Activated naive CD4-positive, alpha-beta T cell treated with anti-CD3 and anti-CD28 coated beads, Interleukin-2, amount 50 U/mL, for 24 hours (primary cell): ENCODE results near the gene AGAP1.

Experiments used
- H3K27ac Mint-ChIP-seq: one replicate; pipeline ENCODE4 v1.8.0; 2021; ENCODE audit warnings: mild to moderate bottlenecking, mixed read lengths
- H3K27me3 Mint-ChIP-seq: one replicate; pipeline ENCODE4 v1.8.0; 2021; ENCODE audit warnings: mixed read lengths
- H3K36me3 Mint-ChIP-seq: one replicate; pipeline ENCODE4 v1.8.0; 2021; ENCODE audit warnings: mixed read lengths
- H3K4me1 Mint-ChIP-seq: one replicate; pipeline ENCODE4 v1.8.0; 2021; ENCODE audit warnings: mixed read lengths
- H3K4me3 Mint-ChIP-seq: one replicate; pipeline ENCODE4 v1.8.0; 2021; ENCODE audit warnings: mild to moderate bottlenecking, mixed read lengths
- H3K9me3 Mint-ChIP-seq: one replicate; pipeline ENCODE4 v1.8.0; 2021; ENCODE audit warnings: mixed read lengths

The AGAP1 gene

GRCh38 chr2:235658351-235659174 lies 164.7 kb downstream of the AGAP1 start:
- H3K27ac Mint-ChIP-seq = no peak overlapping the region
- no peaks in the 10 kb centered on the region for H3K4me1 Mint-ChIP-seq
- H3K9me3 Mint-ChIP-seq = no peaks in the 10 kb centered on the region
- H3K4me3 Mint-ChIP-seq = no peak overlapping the region
- H3K27me3 Mint-ChIP-seq = peaks cover 28% of the 10 kb centered on the region
- no peaks in the 10 kb centered on the region for H3K36me3 Mint-ChIP-seq

GRCh38 chr2:235659767-235660322 lies 166.0 kb downstream of the AGAP1 start:
- H3K27me3 Mint-ChIP-seq = peaks cover 32% of the 10 kb centered on the region
- H3K27ac Mint-ChIP-seq = no peak overlapping the region
- no peaks in the 10 kb centered on the region for H3K4me1 Mint-ChIP-seq
- H3K4me3 Mint-ChIP-seq = no peak overlapping the region
- no peaks in the 10 kb centered on the region for H3K9me3 Mint-ChIP-seq
- H3K36me3 Mint-ChIP-seq = no peaks in the 10 kb centered on the region

- H3K27me3 Mint-ChIP-seq = peaks cover 33% of the 10 kb centered on the region
- no peak overlapping the region for H3K27ac Mint-ChIP-seq
- H3K36me3 Mint-ChIP-seq = no peaks in the 10 kb centered on the region
- no peak overlapping the region for H3K4me3 Mint-ChIP-seq
- H3K9me3 Mint-ChIP-seq = no peaks in the 10 kb centered on the region
- no peaks in the 10 kb centered on the region for H3K4me1 Mint-ChIP-seq
Measured at GRCh38 chr2:235660484-235661082, 166.7 kb downstream of the AGAP1 start.

GRCh38 chr2:235661167-235661937 lies 167.5 kb downstream of the AGAP1 start:
- peaks cover 33% of the 10 kb centered on the region for H3K27me3 Mint-ChIP-seq
- no peaks in the 10 kb centered on the region for H3K36me3 Mint-ChIP-seq
- no peaks in the 10 kb centered on the region for H3K4me1 Mint-ChIP-seq
- no peak overlapping the region for H3K27ac Mint-ChIP-seq
- no peaks in the 10 kb centered on the region for H3K9me3 Mint-ChIP-seq
- H3K4me3 Mint-ChIP-seq = no peak overlapping the region

GRCh38 chr2:235661952-235662351 lies 168.1 kb downstream of the AGAP1 start:
- Mint-ChIP-seq H3K36me3 (no peaks in the 10 kb centered on the region), H3K27me3 (peaks cover 36% of the 10 kb centered on the region), H3K4me1 (no peaks in the 10 kb centered on the region), H3K4me3 (no peak overlapping the region), H3K9me3 (no peaks in the 10 kb centered on the region), H3K27ac (no peak overlapping the region)

GRCh38 chr2:235663875-235664274 lies 170.0 kb downstream of the AGAP1 start:
- H3K4me1 Mint-ChIP-seq = no peaks in the 10 kb centered on the region
- H3K4me3 Mint-ChIP-seq = no peak overlapping the region
- H3K27ac Mint-ChIP-seq = no peak overlapping the region
- H3K27me3 Mint-ChIP-seq = peaks cover 41% of the 10 kb centered on the region
- H3K36me3 Mint-ChIP-seq = no peaks in the 10 kb centered on the region
- no peaks in the 10 kb centered on the region for H3K9me3 Mint-ChIP-seq

GRCh38 chr2:235665661-235666212 lies 171.9 kb downstream of the AGAP1 start:
- no peaks in the 10 kb centered on the region for H3K4me1 Mint-ChIP-seq
- no peaks in the 10 kb centered on the region for H3K9me3 Mint-ChIP-seq
- H3K27me3 Mint-ChIP-seq = peaks cover 36% of the 10 kb centered on the region
- no peaks in the 10 kb centered on the region for H3K36me3 Mint-ChIP-seq
- H3K27ac Mint-ChIP-seq = no peak overlapping the region
- no peak overlapping the region for H3K4me3 Mint-ChIP-seq

GRCh38 chr2:235666213-235666781 lies 172.5 kb downstream of the AGAP1 start:
- Mint-ChIP-seq H3K27ac (no peak overlapping the region), H3K4me3 (no peak overlapping the region), H3K4me1 (no peaks in the 10 kb centered on the region), H3K27me3 (peaks cover 32% of the 10 kb centered on the region), H3K9me3 (no peaks in the 10 kb centered on the region), H3K36me3 (no peaks in the 10 kb centered on the region)

- H3K27ac Mint-ChIP-seq = no peak overlapping the region
- peaks cover 38% of the 10 kb centered on the region for H3K27me3 Mint-ChIP-seq
Measured at GRCh38 chr2:235668782-235669181, 174.9 kb downstream of the AGAP1 start.

GRCh38 chr2:235669269-235669831 lies 175.5 kb downstream of the AGAP1 start:
- Mint-ChIP-seq H3K27me3 (peaks cover 41% of the 10 kb centered on the region), H3K4me1 (no peaks in the 10 kb centered on the region), H3K9me3 (no peaks in the 10 kb centered on the region), H3K4me3 (peak overlapping the region; percentile 2), H3K27ac (no peak overlapping the region), H3K36me3 (no peaks in the 10 kb centered on the region)

More at GRCh38 chr2:235668782-235669181, 174.9 kb downstream of the AGAP1 start:
- no peaks in the 10 kb centered on the region for H3K9me3 Mint-ChIP-seq
- H3K4me3 Mint-ChIP-seq = peak overlapping the region; percentile 2
- no peaks in the 10 kb centered on the region for H3K4me1 Mint-ChIP-seq
- no peaks in the 10 kb centered on the region for H3K36me3 Mint-ChIP-seq

- Mint-ChIP-seq H3K4me1 (no peaks in the 10 kb centered on the region), H3K9me3 (no peaks in the 10 kb centered on the region), H3K27ac (no peak overlapping the region), H3K4me3 (no peak overlapping the region), H3K27me3 (peaks cover 36% of the 10 kb centered on the region), H3K36me3 (no peaks in the 10 kb centered on the region)
Measured at GRCh38 chr2:235669983-235670962, 176.4 kb downstream of the AGAP1 start.

- H3K9me3 Mint-ChIP-seq = no peaks in the 10 kb centered on the region
- peaks cover 33% of the 10 kb centered on the region for H3K27me3 Mint-ChIP-seq
- H3K4me3 Mint-ChIP-seq = peak overlapping the region; percentile 26
- no peak overlapping the region for H3K27ac Mint-ChIP-seq
- no peaks in the 10 kb centered on the region for H3K4me1 Mint-ChIP-seq
- H3K36me3 Mint-ChIP-seq = no peaks in the 10 kb centered on the region
Measured at GRCh38 chr2:235670974-235671787, 177.3 kb downstream of the AGAP1 start.

GRCh38 chr2:235672720-235673119 lies 178.9 kb downstream of the AGAP1 start:
- Mint-ChIP-seq H3K27me3 (peaks cover 28% of the 10 kb centered on the region), H3K27ac (no peak overlapping the region), H3K9me3 (no peaks in the 10 kb centered on the region), H3K36me3 (no peaks in the 10 kb centered on the region), H3K4me3 (no peak overlapping the region), H3K4me1 (no peaks in the 10 kb centered on the region)
